ENCODE data around the gene RAB28. TPM values are rescaled to one million over a fixed set of nuclear protein-coding genes. Genes with fewer than 3 reads are reported as not detected.

Gene RAB28
- total RNA-seq, 1 experiment from 2014 or later = 22.0 TPM

Other genes starting within 250 kb of the RAB28 start
- 1.2 and 1.7 TPM in 2 replicates for gene NKX3-2, start 60.2 kb upstream of the RAB28 start, total RNA-seq (2014; rRNA removed; shearing (Covaris generic))
- gene BOD1L1, start 143.4 kb upstream of the RAB28 start, total RNA-seq (2014; rRNA removed; shearing (Covaris generic)) = 23.7 and 30.2 TPM in 2 replicates